Glutamatergic neuron (in vitro differentiated cells): ENCODE results near the gene ZNF438. TPM values are rescaled to one million over a fixed set of nuclear protein-coding genes. Genes with fewer than 3 reads are reported as not detected.

Experiments
- DNase-seq: peaks from one replicate; pipeline ENCODE4 v3.0.0; 2022
- H3K27ac Mint-ChIP-seq: one replicate; pipeline ENCODE4 v1.8.0; 2020; ENCODE audit warnings: mild to moderate bottlenecking, mixed read lengths, inconsistent platforms; ENCODE audit not compliant: unreplicated experiment
- H3K27me3 Mint-ChIP-seq: one replicate; pipeline ENCODE4 v1.8.0; 2020; ENCODE audit warnings: mild to moderate bottlenecking, moderate library complexity, mixed read lengths, inconsistent platforms; ENCODE audit not compliant: unreplicated experiment
- H3K36me3 Mint-ChIP-seq: one replicate; pipeline ENCODE4 v1.8.0; 2020; ENCODE audit warnings: mild to moderate bottlenecking, mixed read lengths, inconsistent platforms; ENCODE audit not compliant: unreplicated experiment
- H3K4me1 Mint-ChIP-seq: one replicate; pipeline ENCODE4 v1.8.0; 2020; ENCODE audit warnings: mild to moderate bottlenecking, low read depth, mixed read lengths, inconsistent platforms; ENCODE audit not compliant: unreplicated experiment
- H3K4me3 Mint-ChIP-seq: one replicate; pipeline ENCODE4 v1.8.0; 2020; ENCODE audit warnings: mild to moderate bottlenecking, mixed read lengths, inconsistent platforms; ENCODE audit not compliant: unreplicated experiment
- H3K9me3 Mint-ChIP-seq: one replicate; pipeline ENCODE4 v1.8.0; 2020; ENCODE audit warnings: mild to moderate bottlenecking, moderate library complexity, mixed read lengths, inconsistent platforms; ENCODE audit not compliant: unreplicated experiment
- total RNA-seq: library from RNA; stranded (reverse); fragmentation: NEBNext Ultra II Directional; extraction: Animal tissue kit (Norgen Biotek cat#: 25700); gene quantifications from one replicate; pipeline ENCODE4 v1.2.1, GENCODE V29; 2021; ENCODE audit not compliant: unreplicated experiment
- TF ChIP-seq, protein P1 (sequence below): fragments of 200-600 bp; sonication (generic); IDR thresholded peaks from one replicate; pipeline ENCODE4 v1.5.0; 2021; ENCODE audit not compliant: partially characterized antibody, unreplicated experiment

ZNF438 gene
- total RNA-seq, 1 donor from 2014 or later: 3.5 TPM

DNA sequence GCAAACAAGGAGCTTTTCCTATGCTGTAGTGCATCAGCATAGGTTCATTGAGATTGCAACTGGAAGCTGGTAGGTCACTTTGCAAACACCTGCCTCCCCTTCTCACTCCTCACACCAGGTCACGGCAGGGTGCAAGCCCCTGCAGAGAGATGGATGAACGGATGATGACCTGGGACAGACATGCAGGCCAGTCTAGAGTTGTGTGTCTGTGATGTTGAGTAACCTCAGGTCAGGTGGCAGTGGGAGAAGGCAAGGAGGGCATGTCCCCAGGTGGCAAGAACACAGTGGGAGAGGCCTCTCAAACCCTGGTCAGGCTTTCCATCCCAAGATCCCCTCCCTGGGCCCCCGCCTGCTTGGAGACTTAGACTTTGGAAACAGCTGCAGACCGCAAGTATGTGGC, 205.0 kb downstream of the ZNF438 start:
- TF ChIP-seq, protein P1, sequence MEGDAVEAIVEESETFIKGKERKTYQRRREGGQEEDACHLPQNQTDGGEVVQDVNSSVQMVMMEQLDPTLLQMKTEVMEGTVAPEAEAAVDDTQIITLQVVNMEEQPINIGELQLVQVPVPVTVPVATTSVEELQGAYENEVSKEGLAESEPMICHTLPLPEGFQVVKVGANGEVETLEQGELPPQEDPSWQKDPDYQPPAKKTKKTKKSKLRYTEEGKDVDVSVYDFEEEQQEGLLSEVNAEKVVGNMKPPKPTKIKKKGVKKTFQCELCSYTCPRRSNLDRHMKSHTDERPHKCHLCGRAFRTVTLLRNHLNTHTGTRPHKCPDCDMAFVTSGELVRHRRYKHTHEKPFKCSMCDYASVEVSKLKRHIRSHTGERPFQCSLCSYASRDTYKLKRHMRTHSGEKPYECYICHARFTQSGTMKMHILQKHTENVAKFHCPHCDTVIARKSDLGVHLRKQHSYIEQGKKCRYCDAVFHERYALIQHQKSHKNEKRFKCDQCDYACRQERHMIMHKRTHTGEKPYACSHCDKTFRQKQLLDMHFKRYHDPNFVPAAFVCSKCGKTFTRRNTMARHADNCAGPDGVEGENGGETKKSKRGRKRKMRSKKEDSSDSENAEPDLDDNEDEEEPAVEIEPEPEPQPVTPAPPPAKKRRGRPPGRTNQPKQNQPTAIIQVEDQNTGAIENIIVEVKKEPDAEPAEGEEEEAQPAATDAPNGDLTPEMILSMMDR: no peak
- H3K36me3 Mint-ChIP-seq: no peaks in the 10 kb centered on the region
- DNase-seq: no peak
- peaks cover 7% of the 10 kb centered on the region for H3K27me3 Mint-ChIP-seq
- H3K4me3 Mint-ChIP-seq: no peak overlapping the region
- H3K27ac Mint-ChIP-seq: no peak overlapping the region
- peaks cover 11% of the 10 kb centered on the region for H3K4me1 Mint-ChIP-seq
- peaks cover 6% of the 10 kb centered on the region for H3K9me3 Mint-ChIP-seq

DNA sequence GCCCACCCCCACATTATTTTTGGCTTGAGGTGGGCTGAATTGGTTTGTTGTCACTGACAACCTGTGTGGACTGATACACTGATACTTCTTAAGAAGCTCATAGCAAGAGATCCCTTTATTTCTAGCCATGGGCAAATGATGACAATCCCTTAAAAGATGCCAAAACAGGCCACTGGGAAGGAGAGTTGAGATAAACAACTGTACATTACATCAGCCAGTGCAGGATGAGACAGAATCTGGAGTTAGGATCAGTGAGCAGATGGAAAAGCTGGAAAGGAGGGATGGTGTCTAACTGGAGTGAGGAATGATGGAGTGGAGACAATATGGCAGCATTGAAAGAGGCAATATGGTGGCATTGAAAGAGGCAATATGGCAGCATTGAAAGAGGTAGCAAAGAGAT, 206.2 kb downstream of the ZNF438 start:
- H3K27ac Mint-ChIP-seq: peak overlapping the region; percentile 10
- peaks cover 2% of the 10 kb centered on the region for H3K27me3 Mint-ChIP-seq
- TF ChIP-seq, protein P1: no peak

DNA sequence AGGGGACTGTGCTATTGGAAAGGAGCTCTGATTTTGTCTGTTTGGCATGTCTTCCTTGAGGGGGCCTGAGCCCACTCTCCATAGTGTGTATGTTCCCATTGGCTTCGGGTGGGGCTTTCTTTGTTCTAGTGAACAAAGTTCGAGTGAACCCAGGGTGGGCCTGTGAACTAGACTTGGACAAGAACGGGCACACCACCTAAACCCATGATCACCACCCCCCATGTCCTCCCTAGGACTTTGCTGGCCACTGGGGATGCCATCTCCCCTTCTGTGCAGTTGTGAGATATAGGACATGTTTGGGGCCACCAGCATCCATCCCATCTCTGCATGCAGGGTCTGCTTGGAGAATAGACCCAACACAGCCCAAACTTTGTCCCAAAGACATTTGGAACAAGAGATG, 206.6 kb downstream of the ZNF438 start:
- no peak overlapping the region for H3K27ac Mint-ChIP-seq
- no peak for DNase-seq
- no peaks in the 10 kb centered on the region for H3K36me3 Mint-ChIP-seq
- H3K4me1 Mint-ChIP-seq: peaks cover 3% of the 10 kb centered on the region
- no peak overlapping the region for H3K4me3 Mint-ChIP-seq
- peaks cover 2% of the 10 kb centered on the region for H3K27me3 Mint-ChIP-seq
- TF ChIP-seq, protein P1: no peak
- H3K9me3 Mint-ChIP-seq: peaks cover 5% of the 10 kb centered on the region

More for the DNA sequence above, 206.2 kb downstream of the ZNF438 start:
- Mint-ChIP-seq H3K4me1 (peaks cover 6% of the 10 kb centered on the region), H3K36me3 (no peaks in the 10 kb centered on the region), H3K4me3 (no peak overlapping the region), H3K9me3 (peaks cover 5% of the 10 kb centered on the region)
- DNase-seq: no peak

DNA sequence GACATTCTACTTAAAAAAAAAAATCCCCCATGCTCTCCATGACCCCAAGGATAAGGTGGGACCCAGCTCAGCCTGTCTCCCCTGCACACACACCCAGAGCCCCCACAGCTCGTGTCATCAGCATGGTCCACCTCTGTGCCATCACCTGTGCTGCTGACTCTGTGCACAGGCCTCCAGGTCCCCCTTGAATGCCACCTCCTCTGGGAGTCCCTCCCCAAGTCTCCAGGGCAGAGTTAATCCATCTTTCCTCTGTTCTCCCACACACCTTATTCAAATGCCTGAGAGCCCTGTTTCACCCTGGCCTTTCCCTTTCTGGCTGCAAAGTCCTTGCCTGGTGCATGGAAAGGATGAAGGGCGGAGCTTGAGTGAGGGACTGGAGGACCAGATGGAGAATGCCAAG, 208.0 kb downstream of the ZNF438 start:
- Mint-ChIP-seq H3K4me1 (peaks cover 4% of the 10 kb centered on the region), H3K27ac (no peak overlapping the region), H3K9me3 (peaks cover 5% of the 10 kb centered on the region), H3K27me3 (peaks cover 2% of the 10 kb centered on the region), H3K36me3 (no peaks in the 10 kb centered on the region), H3K4me3 (no peak overlapping the region)
- TF ChIP-seq, protein P1: no peak
- DNase-seq: no peak

DNA sequence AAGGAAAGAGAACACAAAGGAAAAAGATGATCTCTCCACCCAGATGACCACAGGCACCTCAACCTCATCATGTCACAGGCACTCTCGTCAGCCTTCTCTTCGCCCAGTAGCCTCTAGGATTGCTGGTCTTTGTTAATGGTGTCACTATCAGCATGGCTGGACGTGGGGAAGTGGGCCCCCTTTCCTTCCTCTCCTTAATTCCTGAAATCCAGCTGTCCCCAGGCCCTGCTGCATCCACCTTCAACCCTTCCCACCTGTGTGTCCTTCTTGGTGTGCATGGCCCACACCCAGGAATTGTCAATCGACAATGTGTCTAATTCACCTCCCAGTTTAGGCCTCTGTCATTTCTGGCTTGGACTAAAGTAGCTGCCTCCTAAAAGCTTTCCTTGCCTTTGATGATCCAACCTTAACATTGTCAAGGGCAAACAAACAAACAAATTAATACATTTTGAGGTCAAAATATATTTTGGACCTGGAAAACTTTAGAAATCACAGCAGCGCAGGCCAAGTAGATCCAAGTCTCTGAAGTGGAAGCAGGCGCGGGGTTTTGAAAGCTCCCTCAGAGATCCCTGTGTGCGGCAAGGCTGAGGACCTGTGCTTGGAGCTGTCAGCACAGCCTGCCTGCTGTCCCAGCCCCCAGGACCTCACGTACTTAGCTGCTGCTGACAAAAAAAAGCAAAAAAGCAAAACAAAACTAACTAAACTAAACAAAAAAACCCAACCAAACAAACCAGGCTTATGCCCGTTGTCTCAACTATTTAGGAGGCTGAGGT, 208.8 kb downstream of the ZNF438 start:
- Mint-ChIP-seq H3K27ac (no peak overlapping the region), H3K4me1 (peaks cover 4% of the 10 kb centered on the region), H3K36me3 (no peaks in the 10 kb centered on the region), H3K9me3 (peaks cover 5% of the 10 kb centered on the region), H3K27me3 (peaks cover 2% of the 10 kb centered on the region), H3K4me3 (no peak overlapping the region)
- TF ChIP-seq, protein P1: no peak
- DNase-seq: no peak
